ENCODE measurements around the gene SPARC. TPM values are rescaled to one million over a fixed set of nuclear protein-coding genes. Genes with fewer than 3 reads are reported as not detected.

The SPARC gene
- total and polyA plus RNA-seq, 2 donors (not counting 1 experiment from before 2014, with no cell fraction given): 0.45 TPM; not detected in 1

- no CpG with 5 or more reads among the region's 1 CpG for WGBS (ENCODE audit: insufficient coverage)
- H3K27me3 Mint-ChIP-seq: no peaks in the 10 kb centered on the region
Measured at GRCh38 chr5:151703227-151703626, 16.5 kb upstream of the SPARC start.

GRCh38 chr5:151700820-151701219, 14.1 kb upstream of the SPARC start:
- intact Hi-C loops (cut with micrococcal nuclease): no loop called here
- H3K4me3 Mint-ChIP-seq: no peak overlapping the region
- no peak overlapping the region for H3K27ac Mint-ChIP-seq
- Histone ChIP-seq H3K4me3 (ENCODE audit: control extremely low read depth in 1 of 5, extremely low read depth in 1 of 5, insufficient read depth in 1 of 5, low read depth in 2 of 5, low read length in 4 of 5) (no peak overlapping the region), H4K20me1 (ENCODE audit: control insufficient read depth, insufficient read depth, low read length, poor library complexity, severe bottlenecking) (no peaks in the 10 kb centered on the region), H3K4me2 (replicated peaks; ENCODE audit: low read depth, low read length, poor library complexity, severe bottlenecking) (no peak overlapping the region), H3K79me2 (ENCODE audit: control insufficient read depth, insufficient read depth, low read length) (no peaks in the 10 kb centered on the region), H3K4me1 (ENCODE audit: control insufficient read depth in 2 of 2, insufficient read depth in 2 of 2, low read length in 2 of 2) (peaks cover 0 to 4% of the 10 kb centered on the region in 2 donors), H3K36me3 (replicated peaks in 1 of 2; ENCODE audit: control extremely low read depth in 1 of 2, control insufficient read depth in 1 of 2, extremely low read depth in 1 of 2, insufficient read depth in 2 of 2, low read length in 1 of 2) (no peaks in the 10 kb centered on the region), H3K9me3 (ENCODE audit: control extremely low read depth in 1 of 3, control insufficient read depth in 2 of 3, insufficient read depth in 1 of 3, low read length in 2 of 3) (no peaks in the 10 kb centered on the region), H3K27ac (ENCODE audit: low read length in 2 of 2) (no peak overlapping the region), H3K9ac (ENCODE audit: low read length) (no peak overlapping the region), H2AFZ (ENCODE audit: insufficient read depth, low read depth, low read length, poor library complexity, severe bottlenecking) (no peak overlapping the region), H3K27me3 (replicated peaks in 1 of 4; ENCODE audit: control extremely low read depth in 1 of 4, control insufficient read depth in 3 of 4, insufficient read depth in 4 of 4, low read length in 3 of 4) (no peaks in the 10 kb centered on the region)
- H3K27me3 Mint-ChIP-seq: no peaks in the 10 kb centered on the region
- no peaks in the 10 kb centered on the region for H3K9me3 Mint-ChIP-seq (ENCODE audit: insufficient read depth)
- DNase-seq: no peak
- ATAC-seq (ENCODE audit: low read depth): no peak
- CTCF ChIA-PET: no interaction called here
- H3K4me1 Mint-ChIP-seq: peaks cover 13% of the 10 kb centered on the region
- POLR2A ChIA-PET: no interaction called here
- TF ChIP-seq CTCF (IDR thresholded peaks at IDR 0.05): no peak
- no peak for TF ChIP-seq EZH2 (IDR thresholded peaks at IDR 0.05; ENCODE audit: borderline replicate concordance, insufficient read depth, low read depth, low read length, poor library complexity, severe bottlenecking)

More at GRCh38 chr5:151703227-151703626, 16.5 kb upstream of the SPARC start:
- Histone ChIP-seq H3K36me3 (replicated peaks in 1 of 2; ENCODE audit: control extremely low read depth in 1 of 2, control insufficient read depth in 1 of 2, extremely low read depth in 1 of 2, insufficient read depth in 2 of 2, low read length in 1 of 2) (no peaks in the 10 kb centered on the region), H3K9me3 (ENCODE audit: control extremely low read depth in 1 of 3, control insufficient read depth in 2 of 3, insufficient read depth in 1 of 3, low read length in 2 of 3) (no peaks in the 10 kb centered on the region), H3K4me1 (ENCODE audit: control insufficient read depth in 2 of 2, insufficient read depth in 2 of 2, low read length in 2 of 2) (peaks cover 0 to 4% of the 10 kb centered on the region in 2 donors), H3K27me3 (replicated peaks in 1 of 4; ENCODE audit: control extremely low read depth in 1 of 4, control insufficient read depth in 3 of 4, insufficient read depth in 4 of 4, low read length in 3 of 4) (no peaks in the 10 kb centered on the region), H3K4me3 (ENCODE audit: control extremely low read depth in 1 of 5, extremely low read depth in 1 of 5, insufficient read depth in 1 of 5, low read depth in 2 of 5, low read length in 4 of 5) (no peak overlapping the region), H3K79me2 (ENCODE audit: control insufficient read depth, insufficient read depth, low read length) (no peaks in the 10 kb centered on the region), H4K20me1 (ENCODE audit: control insufficient read depth, insufficient read depth, low read length, poor library complexity, severe bottlenecking) (no peaks in the 10 kb centered on the region), H2AFZ (ENCODE audit: insufficient read depth, low read depth, low read length, poor library complexity, severe bottlenecking) (no peak overlapping the region), H3K9ac (ENCODE audit: low read length) (no peak overlapping the region), H3K27ac (ENCODE audit: low read length in 2 of 2) (no peak overlapping the region), H3K4me2 (replicated peaks; ENCODE audit: low read depth, low read length, poor library complexity, severe bottlenecking) (no peak overlapping the region)
- no peak for DNase-seq
- no peak overlapping the region for H3K27ac Mint-ChIP-seq
- ATAC-seq (ENCODE audit: low read depth): no peak
- TF ChIP-seq CTCF (IDR thresholded peaks at IDR 0.05): no peak
- TF ChIP-seq EZH2 (IDR thresholded peaks at IDR 0.05; ENCODE audit: borderline replicate concordance, insufficient read depth, low read depth, low read length, poor library complexity, severe bottlenecking): no peak
- POLR2A ChIA-PET: no interaction called here
- H3K4me3 Mint-ChIP-seq: no peak overlapping the region
- intact Hi-C loops (cut with micrococcal nuclease): no loop called here
- peaks cover 13% of the 10 kb centered on the region for H3K4me1 Mint-ChIP-seq
- H3K9me3 Mint-ChIP-seq (ENCODE audit: insufficient read depth): no peaks in the 10 kb centered on the region
- CTCF ChIA-PET: interaction anchor here (1.1 to 1.6 kb wide), 2 partner anchors 36 to 38 kb away, joined by 3 to 4 read pairs; no protein-coding TSS in a partner anchor

Data from B cell (primary cell).